ENCODE results near the gene ZNF18.
"Not testable (repeated sequence)": the region's sequence is repeated elsewhere in the genome, so short reads cannot be mapped to it uniquely, and the experiment has no call there.

Gene ZNF18

DNA sequence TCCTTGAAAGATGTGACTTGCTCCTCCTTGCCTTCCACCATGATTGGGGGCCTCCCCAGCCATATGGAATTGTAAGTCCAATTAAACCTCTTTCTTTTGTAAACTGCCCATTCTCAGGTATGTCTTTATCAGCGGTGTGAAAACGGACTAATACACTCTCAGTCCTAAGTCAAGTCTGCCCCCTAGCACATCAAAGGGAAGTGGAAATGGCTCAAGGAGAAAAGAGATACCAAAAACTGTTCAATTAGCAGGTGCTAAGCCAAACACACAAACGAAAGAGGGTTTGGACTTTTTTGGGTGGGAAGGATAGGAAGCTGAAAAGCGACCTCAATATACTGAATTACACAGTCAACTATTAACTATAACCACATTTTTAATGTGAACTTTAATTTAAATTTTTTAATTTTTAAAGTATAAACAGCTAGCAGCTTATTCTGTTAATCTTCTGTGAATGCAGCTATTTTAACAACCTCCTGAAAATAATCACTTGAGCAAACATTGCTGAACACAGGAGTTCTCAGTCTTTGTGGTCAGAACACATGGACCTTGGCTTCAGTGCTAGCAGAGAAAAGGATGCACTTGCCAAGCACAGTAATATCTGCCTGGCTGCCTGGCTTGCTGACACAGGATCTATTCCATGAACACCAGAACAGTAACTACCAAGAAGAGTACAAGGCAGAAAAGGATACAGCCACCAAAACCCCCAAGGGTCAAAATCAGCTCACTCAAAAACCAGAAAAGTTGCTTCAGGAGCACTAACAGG is 10.9 kb downstream of the ZNF18 start:
- DNase-seq, result no peak

DNA sequence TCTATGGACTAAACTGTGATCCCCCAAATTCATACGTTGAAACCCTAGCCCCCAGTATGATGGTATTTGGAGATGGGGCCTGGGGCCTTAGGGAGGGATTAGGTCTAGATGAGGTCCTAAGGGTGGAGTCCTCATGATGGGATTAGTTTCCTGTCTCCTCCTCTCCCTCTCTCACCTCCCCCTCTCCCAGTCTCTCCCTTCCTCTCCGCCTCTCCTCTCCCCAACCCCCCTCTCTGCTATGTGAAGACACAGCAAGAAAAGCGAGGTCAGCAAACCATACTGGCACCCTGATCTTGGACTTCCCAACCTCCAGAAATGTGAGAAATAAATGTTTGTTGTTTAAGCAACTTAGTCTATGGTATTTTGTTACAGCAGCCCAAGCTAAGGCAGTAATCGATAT is 15.4 kb downstream of the ZNF18 start:
- DNase-seq, result no peak

DNA sequence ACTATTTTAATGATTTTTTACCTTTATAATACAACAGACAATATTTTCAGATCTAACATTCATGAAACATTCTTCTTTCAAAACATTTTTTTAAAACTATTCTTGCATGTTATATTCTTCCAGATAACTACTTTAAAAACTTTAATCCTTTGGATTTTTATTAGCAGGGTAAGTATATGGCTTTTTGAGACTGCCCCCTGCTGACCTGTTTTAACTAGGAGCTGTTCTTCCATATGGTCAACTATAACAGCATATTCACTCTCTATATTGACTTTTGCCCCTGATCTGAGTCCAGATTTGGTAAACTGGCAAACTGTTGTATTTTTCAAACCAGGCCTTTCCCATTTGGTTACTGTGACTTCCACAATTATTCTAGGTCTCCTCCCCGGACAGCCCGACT is 16.5 kb downstream of the ZNF18 start:
- DNase-seq, result no peak

DNA sequence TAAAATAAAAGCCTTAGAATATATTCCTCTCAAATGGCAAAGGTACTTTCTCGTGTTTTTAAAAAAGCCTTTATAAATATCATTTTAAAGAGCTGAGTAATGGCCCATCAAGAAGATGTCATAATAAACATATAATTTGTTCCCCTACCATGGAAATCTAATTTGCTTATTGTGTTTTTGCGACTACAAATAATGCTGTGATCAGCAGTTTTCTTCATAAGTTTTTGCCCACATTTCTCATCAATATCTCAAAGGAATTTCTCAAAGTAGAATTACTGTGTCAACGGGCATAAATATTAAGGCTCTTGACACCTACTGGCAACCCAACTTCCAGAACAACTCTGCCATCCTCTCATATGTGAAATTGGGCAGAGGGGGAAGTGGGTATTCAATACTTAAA is 17.5 kb downstream of the ZNF18 start:
- no peak for DNase-seq

- not testable (repeated sequence) for DNase-seq
Observed at GRCh38 chr17:11972741-11973140, 24.5 kb downstream of the ZNF18 start.

DNA sequence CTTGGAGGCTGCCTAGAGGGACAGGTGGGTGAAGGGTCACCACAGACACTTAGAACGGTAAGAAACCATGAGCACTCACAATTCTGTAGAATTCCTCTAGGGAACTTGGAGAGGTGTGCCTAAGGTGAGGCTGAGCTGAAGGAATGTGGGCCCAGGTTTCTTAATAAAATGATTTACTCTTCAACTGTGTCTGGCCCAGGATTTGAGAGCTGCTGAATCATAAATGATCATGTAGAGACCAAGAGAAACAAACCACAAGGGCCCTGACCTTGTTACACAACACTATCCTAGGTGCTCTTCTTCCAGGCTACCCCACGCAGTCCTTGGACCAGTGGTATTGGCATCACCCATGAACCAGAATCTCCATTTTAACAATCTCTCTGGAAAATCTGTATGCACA is 27.7 kb downstream of the ZNF18 start:
- no peak for DNase-seq

- DNase-seq, result no peak
Observed at GRCh38 chr17:11954936-11955335, 42.3 kb downstream of the ZNF18 start.

GRCh38 chr17:11953924-11954323 is 43.4 kb downstream of the ZNF18 start:
- DNase-seq, result no peak

DNA sequence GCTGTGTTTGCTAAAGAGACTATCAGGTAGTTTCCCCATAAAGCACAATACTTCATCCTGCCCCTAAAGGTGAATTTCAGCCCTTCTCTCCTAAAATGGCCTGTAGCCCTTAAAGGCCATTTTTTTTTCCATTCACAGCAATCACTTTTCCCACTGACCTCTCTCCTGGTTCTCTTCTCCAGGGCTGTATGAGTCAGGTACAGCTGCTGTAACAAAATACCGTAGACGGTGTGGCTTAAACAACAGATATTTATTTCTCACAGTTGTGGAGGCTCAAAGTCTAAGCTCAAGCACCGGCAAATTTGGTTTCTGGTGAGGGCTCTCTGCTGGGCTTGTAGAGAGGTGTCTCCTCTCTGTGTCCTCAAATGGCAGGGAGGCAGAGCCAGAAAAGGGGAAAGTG is 44.7 kb downstream of the ZNF18 start:
- DNase-seq, result no peak

DNA sequence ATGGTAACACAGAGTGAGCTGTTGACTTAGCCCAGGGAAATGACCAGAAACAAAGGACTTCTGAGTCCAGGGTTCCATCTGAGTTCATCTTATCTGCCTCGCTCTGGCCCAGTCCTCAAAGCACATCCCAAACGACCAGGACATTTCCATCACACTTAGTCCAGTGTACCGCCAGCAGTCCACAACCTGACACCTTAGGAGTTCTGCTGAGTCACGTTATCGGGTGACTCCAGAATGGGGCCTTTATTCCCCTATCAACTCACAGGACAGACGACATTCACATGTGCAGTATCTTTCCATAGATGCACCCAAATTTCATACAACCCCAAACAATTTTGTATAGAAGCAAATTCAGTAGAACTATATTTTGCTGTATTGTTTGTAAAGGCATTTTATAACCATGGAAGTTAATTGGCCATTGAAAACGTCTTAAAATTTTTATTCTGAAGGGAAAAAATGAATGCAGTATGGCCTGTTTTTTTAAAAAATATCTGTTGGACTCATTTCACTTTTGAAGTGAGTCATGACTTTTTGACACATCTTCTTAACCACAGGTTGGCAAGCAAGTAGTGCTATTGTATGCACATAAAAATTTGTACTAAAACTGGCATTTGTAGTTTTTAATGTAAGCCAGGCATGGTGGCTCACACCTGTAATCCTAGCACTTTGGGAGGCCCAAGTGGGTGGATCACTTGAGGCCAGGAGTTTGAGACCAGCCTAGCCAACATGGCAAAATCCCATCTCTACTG is 46.3 kb downstream of the ZNF18 start:
- DNase-seq, result no peak

DNA sequence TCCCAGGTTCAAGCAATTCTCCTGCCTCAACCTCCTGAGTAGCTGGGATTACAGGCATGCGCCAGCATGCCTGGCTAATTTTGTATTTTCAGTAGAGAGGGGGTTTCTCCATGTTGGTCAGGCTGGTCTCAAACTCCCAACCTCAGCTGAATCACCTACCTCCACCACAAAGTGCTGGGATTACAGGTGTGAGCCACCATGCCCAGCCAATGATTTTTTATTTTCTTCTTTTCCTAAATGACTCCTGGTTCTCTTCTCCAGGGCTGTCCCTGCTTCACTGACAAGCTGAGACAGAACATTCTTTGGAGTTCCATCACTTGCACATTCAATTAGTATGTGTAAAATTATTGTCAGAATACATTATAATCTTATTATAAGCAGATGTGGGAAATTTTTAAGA is 47.7 kb downstream of the ZNF18 start:
- DNase-seq, result not testable (repeated sequence)

DNA sequence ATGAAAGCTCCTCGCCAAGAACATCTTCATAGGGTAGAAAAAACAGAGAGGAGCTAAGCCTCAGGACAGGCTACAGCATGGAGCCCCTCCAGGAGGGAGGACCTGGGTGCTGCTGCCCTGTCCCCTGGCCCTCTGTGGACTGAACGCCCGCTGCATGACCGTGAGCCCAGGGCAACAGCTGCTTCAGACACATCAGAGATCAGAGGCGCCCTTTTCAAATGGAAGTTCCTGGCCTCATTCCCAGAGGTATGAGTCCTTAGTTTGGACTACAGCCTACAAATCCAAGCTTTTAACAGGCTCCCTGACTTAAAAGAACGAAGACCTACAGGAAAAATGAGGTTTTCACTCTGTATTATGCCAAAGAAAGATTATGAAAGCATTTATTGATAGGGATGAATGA is 48.5 kb downstream of the ZNF18 start:
- no peak for DNase-seq

- no peak for DNase-seq
Observed at GRCh38 chr17:11944587-11944986, 52.7 kb downstream of the ZNF18 start.

DNA sequence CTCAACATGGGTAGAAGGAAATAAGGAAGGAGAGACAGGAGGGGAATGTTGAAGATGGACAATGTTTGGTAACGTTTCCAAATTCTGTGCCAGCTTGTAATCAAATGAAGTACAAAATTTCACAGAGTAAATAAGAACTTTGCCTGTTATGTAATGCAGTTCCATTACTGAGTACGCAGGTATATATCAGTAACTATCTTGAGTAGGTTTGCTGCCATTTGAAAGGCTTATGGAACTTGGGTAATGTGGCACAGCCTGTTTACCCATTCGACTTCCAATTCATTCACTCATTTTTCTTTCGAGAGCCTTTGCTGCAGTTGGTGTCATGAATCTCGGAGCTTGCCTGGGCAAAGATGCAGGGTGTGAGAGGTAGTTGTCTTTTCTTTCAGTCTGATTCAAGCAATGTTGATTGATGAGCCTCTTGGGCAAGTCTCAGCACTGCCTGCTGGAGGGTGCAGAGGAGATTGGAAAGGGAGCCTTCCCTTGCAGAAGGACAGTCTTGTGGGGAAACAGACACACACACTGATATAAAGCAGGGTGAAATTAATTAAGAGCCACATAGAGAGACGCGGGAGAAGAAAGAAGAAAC is 53.4 kb downstream of the ZNF18 start:
- no peak for DNase-seq

GRCh38 chr17:11943086-11943485 is 54.2 kb downstream of the ZNF18 start:
- DNase-seq, result not testable (repeated sequence)

DNA sequence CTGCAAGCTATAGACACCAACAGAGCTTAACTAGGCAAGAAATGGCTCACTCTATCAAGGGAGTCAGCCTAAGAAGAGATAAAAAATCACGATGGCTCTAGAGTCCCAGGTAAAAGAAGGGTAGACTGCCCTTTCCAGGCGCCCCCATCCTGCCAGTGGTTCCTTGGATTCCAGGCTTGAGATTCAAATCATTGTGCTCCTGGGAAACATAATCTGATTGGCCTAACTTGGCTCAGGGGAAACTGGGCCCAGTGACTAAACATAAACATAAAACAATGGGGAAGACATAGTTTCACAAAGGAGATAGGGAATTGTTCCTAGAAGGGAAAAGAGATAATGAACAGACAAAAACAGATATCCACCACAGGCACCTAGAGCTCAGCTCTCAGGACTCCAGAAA is 56.4 kb downstream of the ZNF18 start:
- DNase-seq, result no peak

DNA sequence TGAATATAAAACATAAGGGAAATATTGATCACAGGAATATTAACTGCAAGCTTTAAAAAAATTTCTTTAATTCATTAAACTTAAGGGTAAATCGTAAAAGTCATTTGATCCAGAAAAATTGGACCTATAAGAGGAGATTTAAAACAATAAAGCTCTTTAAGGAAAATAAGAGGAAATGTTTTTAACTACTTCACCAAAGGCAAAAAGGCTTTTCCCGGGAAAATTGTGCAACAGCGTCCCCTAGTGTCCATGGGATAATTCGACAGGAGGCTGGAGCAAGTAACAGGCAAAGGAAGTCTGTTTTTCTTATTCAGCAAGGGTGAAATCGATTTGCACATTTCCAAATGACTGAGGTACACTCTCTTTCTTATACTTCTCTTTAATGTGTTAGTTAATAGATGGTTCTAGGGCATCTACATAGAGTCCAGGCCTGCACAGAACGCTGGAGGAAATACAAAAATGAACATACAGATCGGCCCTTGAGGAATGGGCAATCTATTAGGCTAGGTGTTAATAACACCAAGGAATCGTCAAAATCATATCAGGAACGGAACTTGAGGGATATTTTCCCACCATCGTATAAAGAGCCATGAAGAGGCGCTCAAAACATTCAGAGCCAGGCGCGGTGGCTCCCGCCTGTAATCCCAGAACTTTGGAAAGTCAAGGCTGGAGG is 61.4 kb downstream of the ZNF18 start:
- no peak for DNase-seq

- no peak for DNase-seq
Observed at GRCh38 chr17:11932337-11932898, 64.9 kb downstream of the ZNF18 start.

DNA sequence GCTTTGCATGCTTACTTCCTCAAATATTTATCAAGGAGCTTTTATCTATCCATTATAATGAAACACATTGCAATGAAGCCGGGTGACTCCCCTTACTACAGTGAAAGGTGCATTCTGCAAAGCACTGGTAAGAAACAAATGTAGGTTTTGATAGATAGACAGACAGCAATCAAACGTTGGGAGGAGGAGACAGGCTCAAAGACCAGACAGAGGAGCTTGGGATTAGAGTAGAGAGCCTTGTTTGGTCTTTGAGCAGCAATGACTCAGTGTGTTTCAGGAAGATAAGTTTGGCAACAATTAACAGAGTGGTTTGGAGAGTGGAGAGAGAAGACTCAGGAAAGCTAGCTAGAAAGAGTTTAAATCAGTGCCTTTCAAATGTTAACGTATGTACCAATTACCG is 68.8 kb downstream of the ZNF18 start:
- no peak for DNase-seq
